NCI-H1694 treated with DMSO at 0.1 percent for 48 hours (cell line): ENCODE measurements around the gene APBB2.

ENCODE experiments used
- DNase-seq: peaks from one replicate; lab custom pipeline; 2025; lab: John Stamatoyannopoulos, UW

The APBB2 gene

GRCh38 chr4:41215969-41216293, 1.6 kb upstream of the APBB2 start:
- DNase-seq, result no peak

- DNase-seq, result no peak
These were observed 813 bp upstream of the APBB2 start for GRCh38 chr4:41215155-41215554.

DNA sequence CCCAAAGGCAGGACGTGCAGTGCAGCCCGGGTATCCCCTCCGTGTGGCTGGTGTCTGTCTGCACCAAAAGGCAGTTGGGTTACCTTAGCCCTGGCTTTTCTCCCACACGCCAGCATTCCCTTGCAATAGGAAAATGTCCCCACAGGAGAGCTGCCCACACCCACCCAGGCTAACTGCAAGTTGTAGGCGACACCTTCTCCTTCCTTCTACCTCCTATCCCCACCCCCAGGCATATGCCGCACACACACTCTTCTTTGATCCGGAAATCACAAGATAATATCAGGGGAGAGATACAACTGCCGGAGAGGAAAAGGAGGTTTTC, 444 bp upstream of the APBB2 start:
- DNase-seq, result no peak

DNA sequence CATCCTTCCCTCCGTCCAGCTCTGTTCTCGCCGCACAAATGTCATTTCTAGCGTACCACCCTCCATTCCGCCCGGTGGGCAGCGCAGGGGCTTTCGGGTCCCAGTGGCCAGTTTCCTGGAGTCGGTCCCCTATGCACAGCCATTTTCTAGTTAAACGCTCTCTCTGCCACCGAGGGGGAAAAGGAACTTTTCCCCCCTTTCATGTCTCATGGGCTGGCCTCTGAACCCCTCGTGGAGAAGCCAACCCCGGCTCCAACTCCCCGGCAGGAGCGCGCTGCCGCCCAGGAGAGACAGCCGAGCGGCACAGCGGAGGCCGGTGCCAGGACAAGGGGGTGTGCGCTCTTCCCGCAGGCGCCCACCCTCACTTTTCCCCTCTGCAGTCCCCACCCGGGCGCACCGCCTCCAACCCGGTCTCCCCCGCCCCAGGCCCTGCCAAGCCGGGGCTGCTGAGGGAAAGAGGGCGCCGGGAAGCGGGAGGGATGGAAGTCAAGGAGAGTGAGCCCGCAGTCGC, 662 bp downstream of the APBB2 start:
- no peak for DNase-seq

- peak; percentile 13 for DNase-seq
These were observed 1.6 kb downstream of the APBB2 start for GRCh38 chr4:41212616-41213203.

GRCh38 chr4:41211951-41212615, 2.3 kb downstream of the APBB2 start:
- DNase-seq, result no peak

GRCh38 chr4:41209901-41210300, 4.4 kb downstream of the APBB2 start:
- no peak for DNase-seq

DNA sequence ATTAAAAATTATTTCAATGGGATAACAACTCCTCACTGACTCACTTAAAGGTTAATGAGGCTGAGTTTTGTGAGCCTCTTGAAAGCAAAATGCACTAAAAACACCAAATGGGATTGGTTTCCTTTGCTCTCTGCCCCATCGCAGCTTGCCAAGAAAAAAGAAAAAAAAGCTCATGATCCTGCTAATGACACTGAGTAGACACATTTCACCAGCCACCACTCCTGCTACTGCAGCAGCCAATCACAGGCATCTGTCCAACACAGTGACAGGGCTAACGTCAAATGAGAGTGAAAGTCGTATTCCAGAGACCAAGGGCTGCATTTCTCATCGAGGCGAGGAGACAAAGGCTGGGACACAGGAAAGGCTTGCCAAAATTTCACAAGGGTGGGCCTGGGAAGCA, 5.2 kb downstream of the APBB2 start:
- DNase-seq, result no peak

GRCh38 chr4:41207291-41207831, 7.0 kb downstream of the APBB2 start:
- no peak for DNase-seq

DNA sequence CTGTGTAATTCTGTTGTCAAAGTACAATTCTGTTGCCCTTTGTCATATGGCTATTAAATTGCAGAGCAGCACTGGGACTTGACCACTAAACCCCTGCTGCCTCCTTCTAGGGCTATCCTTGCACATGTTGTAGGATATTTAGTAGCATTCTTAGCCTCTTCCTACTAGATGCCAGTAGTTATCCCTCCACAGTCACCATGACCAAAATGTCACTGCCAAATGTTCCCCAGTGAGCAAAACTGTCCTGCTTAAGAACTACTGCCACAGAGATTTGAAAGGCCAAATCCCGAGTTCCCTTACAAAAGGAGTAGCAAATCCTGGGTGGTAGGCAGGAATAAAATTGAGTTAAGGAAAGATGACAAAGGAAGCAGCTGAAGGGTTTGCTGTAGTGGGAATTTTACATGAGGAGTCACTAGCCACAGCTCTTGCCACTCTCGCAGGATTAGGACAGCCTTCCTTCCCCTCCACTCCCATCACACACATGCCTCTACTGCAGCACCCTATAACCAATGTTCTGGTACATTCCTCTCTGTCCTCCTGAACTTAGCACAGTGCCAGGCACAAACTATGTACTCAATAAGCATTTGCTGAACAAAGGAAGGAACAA, 8.4 kb downstream of the APBB2 start:
- no peak for DNase-seq

DNA sequence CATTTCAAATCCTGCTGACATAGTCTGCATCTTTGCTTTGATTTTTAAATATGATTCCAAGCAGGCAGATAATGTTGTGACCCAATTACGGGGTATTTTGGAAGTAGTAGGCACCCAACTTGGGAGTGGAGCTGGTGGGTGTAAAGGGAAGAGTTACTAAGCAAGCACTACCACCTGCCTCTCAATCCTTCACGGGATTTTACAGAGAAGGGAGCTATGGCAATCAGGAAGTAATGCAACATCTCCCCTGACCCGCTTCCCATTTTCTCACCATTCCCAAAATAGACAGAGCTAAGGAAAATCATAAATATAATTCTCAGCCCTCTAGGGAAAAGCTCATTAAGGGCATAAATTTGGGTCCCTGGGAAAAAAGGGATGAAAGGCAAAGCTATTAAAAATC, 9.2 kb downstream of the APBB2 start:
- DNase-seq, result no peak

DNA sequence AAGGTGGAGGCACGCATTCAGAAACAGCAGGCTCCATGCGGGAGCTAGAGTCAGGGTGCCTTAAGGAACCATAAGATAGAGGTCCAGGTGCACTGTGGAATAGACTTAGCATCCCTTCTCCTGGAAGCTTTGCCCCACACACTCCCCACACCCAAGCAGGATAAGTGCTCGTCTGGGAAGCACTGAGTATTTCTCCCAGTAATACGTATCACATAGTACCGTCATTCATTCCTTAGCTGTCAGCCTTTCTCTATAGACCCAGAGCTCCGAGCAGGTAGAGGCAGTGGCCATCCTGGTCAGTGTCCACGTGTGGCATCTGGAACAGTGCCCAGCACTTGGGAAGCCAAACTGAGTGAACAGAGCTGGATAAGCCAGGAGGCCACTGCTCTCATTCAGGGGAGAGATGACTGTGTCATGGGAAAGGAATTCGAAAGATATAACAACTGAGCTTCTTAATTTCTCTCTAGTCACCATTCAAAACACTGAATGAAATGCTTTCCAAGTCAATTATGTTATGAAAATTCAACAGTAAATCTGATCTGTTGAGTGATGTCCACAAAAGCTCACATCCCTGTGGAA, 9.9 kb downstream of the APBB2 start:
- DNase-seq, result no peak

DNA sequence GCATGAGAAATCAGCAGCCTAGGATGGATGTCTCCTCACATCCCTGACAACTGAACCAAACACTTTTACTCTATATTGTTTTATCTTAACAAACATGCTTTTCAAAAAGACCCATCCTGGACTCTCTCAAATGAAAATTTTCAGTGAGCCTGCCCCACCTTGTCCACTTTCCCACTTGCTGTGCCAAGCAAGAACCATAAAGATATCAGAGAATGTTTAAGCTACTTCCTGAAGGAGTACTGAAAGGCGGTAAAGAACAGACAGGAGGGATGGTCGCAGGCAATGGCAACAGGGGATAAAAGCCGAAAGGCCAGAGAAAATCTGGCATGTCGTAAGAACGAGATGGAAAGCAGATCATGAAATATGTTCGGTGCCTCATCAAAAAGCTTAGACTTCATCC, 10.5 kb downstream of the APBB2 start:
- DNase-seq, result no peak

- DNase-seq, result no peak
These were observed 11.3 kb downstream of the APBB2 start for GRCh38 chr4:41202820-41203568.

DNA sequence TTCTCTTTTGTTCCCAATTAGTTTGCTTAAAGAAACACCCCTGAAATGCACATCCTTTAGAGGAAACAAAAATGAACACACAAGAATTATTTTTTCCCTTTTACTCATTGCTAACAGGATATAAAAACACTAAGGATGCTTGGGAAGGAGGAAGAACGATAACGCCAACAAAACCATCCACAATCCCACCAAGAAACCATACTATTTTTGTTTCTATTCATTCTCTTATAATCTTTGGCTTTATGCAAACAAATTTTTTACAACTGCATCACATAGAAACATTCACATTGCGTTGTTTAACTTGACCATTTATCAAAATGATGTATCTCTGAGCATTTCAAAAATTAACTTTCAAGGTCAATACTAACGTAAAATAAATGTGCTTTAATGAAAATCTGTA, 12.0 kb downstream of the APBB2 start:
- no peak for DNase-seq

DNA sequence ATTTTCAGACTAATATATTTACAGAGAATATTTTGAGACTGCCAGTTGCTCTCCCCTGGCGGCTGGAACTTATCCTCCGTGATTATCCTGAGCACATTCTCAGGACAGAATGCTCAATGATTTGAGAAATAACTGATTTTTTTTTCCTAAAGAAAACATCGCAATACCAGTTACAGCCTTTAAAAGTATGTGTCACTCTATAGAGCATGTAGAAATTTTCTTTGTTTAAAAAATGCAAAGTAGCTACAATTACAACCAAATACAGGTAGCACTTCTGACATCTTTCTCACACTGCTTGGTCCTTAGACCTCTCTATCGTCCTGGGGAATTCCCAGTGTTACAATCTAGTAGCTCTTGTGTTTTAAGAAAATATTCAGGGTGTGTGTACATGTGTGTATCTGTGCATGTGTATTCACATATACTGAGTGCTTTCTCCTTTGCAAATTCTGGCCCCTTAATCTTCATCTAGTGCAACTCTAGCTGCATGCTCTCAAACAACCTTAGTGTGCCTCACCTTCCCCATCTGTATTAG, 13.8 kb downstream of the APBB2 start:
- no peak for DNase-seq

DNA sequence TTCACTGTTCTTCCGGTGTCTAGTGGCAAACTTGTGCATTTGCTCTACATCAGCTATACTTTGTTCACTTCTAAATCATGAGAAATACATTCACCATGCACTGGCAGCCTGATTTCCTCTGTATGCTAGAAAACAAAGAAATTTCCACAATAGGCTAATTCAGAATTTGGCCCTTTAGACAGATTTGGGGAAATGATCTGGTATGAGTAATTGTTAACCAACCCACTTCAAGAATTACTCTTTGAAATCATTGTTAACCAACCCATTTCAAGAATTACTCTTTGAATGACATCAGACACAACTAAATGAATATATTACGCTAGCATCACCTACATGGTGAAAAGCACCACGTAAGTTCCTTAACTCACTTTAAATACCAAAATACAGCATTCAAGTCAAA, 14.6 kb downstream of the APBB2 start:
- DNase-seq, result no peak

GRCh38 chr4:41197996-41198395, 16.3 kb downstream of the APBB2 start:
- no peak for DNase-seq

GRCh38 chr4:41197495-41197894, 16.8 kb downstream of the APBB2 start:
- DNase-seq, result no peak

DNA sequence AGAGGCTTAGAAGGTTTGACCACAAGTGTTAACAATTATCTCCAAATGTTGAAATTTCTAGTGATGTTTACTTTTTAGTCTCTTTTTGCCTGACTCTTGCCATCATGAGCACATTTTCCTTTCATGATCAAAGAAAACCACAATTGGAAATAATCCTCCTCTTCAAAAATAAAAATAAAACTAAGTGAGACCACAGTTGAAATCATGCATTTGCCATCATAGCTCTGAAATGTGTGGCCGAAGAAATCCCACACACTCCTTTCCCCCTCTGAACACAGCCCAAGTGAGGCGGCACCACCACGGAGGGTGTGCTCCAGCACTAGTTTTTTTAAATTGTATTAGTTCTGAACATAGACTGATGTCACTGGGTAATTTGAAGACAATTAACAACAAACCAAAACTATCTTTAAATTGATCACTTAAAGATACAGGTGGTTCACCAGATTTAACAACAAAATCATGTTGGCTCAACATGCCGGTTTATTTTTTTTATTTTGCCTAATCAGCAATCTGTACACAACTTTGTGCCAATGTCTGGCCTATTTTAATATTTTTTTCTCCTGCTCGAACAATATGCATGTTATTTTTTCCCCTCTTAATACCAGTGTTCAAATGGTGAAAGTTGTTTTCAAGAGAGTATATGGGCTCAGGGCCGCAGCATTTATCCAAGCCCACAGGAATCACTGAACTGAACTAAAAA, 17.6 kb downstream of the APBB2 start:
- DNase-seq, result no peak

DNA sequence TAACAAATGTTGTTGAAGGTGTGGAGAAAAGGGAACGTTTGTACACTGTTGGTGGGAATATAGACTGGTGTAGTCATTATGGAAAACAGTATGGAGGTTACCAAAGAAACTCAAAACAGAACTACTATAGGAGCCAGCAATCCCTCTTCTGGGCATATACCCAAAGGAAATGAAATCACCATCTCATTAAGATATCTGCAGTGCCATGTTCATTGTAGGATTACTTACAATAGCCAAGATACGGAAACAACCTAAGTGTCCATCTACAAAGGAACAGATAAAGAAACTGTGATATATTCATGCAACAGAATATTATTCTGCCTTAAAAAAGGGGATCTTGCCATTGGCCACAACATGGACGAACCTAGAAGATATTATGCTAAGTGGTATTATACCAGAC, 22.2 kb downstream of the APBB2 start:
- no peak for DNase-seq

DNA sequence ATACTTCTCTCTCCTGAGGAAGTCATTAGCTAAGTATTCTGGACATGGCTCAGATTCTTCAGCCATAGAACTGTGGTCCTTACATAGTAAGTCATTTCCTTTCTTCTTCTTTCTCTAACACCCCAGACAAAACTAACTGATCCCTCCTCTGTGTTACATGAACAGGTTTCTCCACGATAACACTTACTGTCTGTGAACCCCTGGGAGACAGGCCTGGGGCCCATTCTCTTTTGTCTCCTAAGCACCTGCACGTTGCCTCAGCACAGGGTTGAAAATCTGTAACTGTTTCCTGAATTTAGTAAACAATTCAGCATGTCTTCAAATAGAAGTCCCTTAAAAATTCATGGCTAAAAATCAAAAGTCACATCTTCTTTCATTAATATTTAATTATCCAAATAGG, 24.7 kb downstream of the APBB2 start:
- DNase-seq, result no peak
